Tibial artery (tissue), 4 donors: ENCODE data around the gene RPTOR.

Experiments
- DNase-seq, 2 donors: peaks; one replicate each; pipeline ENCODE4 v3.0.0-alpha.2; 2019
- H3K27ac ChIP-seq, 2 donors: fragments of 200-600 bp; sonication (generic) in 1 of 2; 1 replicate in 1 of 2; 2 replicates in 1 of 2; pipeline ENCODE4 v1.5.1; 2018 to 2019; ENCODE audit warnings: mild to moderate bottlenecking in 1 of 2
- H3K27me3 ChIP-seq, 2 donors: fragments of 200-600 bp; sonication (generic) in 1 of 2; one replicate each; pipeline versions ENCODE4 v1.5.1 to v1.6.0; 2016 to 2019
- H3K36me3 ChIP-seq, 3 donors: fragments of 200-600 bp; sonication (generic) in 2 of 3; one replicate each; pipeline ENCODE4 v1.5.1; 2016 to 2019; ENCODE audit warnings: mild to moderate bottlenecking in 2 of 3
- H3K4me1 ChIP-seq, 4 donors: fragments of 200-600 bp; sonication (generic) in 2 of 4; 1 replicate in 3 of 4; 2 replicates in 1 of 4; pipeline ENCODE4 v1.5.1; 2016 to 2019
- H3K4me3 ChIP-seq, 2 donors: fragments of 200-600 bp; sonication (generic) in 1 of 2; 1 replicate in 1 of 2; 2 replicates in 1 of 2; pipeline ENCODE4 v1.5.1; 2018 to 2019; ENCODE audit warnings: mild to moderate bottlenecking in 2 of 2
- H3K9me3 ChIP-seq, 3 donors: fragments of 200-600 bp; sonication (generic) in 1 of 3; one replicate each; pipeline ENCODE4 v1.5.1; 2016 to 2019
- intact Hi-C: fragments of 100-400 bp; cut with DNase I; formaldehyde crosslinking; loops from one replicate; pipeline ENCODE4 v1.15.0; 2023; ENCODE audit warnings: low total_unique reads
- TF ChIP-seq, protein P1 (sequence below), 2 experiments: fragments of 200-600 bp in 1 of 2; fragments of 450-650 bp in 1 of 2; IDR thresholded peaks; one replicate each; pipeline ENCODE4 v1.5.1; 2017 to 2019; ENCODE audit warnings: antibody characterized with exemption in 2 of 2, mild to moderate bottlenecking in 1 of 2, moderate library complexity in 1 of 2

Gene RPTOR

DNA sequence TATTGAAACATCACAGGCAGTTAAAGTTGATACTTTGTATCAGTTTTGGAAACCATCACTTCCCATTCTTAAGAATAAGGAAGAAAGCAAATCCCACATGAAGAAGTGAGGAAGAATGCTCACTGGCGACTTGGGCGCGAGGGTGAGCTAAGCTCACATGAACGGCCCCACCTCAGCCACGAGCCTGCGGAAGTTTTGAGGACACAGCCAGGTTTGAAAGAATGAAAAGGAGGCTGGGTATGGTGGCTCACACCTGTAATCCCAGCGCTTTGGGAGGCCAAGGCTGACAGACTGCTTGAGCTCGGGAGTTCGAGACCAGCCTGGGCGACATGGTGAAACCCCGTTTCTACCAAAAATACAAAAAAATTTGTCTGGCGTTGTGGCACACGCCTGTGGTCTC is 336.7 kb downstream of the RPTOR start:
- no peak for DNase-seq
- H3K9me3 ChIP-seq, result no peaks in the 10 kb centered on the region
- peaks cover 35 to 74% (median 37%) of the 10 kb centered on the region in 3 donors for H3K36me3 ChIP-seq
- TF ChIP-seq, protein P1, sequence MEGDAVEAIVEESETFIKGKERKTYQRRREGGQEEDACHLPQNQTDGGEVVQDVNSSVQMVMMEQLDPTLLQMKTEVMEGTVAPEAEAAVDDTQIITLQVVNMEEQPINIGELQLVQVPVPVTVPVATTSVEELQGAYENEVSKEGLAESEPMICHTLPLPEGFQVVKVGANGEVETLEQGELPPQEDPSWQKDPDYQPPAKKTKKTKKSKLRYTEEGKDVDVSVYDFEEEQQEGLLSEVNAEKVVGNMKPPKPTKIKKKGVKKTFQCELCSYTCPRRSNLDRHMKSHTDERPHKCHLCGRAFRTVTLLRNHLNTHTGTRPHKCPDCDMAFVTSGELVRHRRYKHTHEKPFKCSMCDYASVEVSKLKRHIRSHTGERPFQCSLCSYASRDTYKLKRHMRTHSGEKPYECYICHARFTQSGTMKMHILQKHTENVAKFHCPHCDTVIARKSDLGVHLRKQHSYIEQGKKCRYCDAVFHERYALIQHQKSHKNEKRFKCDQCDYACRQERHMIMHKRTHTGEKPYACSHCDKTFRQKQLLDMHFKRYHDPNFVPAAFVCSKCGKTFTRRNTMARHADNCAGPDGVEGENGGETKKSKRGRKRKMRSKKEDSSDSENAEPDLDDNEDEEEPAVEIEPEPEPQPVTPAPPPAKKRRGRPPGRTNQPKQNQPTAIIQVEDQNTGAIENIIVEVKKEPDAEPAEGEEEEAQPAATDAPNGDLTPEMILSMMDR (IDR thresholded peaks at IDR 0.05), result no peak
- H3K4me1 ChIP-seq, result no peaks in the 10 kb centered on the region
- no peak overlapping the region for H3K27ac ChIP-seq
- intact Hi-C loops, result no loop called here
- no peaks in the 10 kb centered on the region for H3K27me3 ChIP-seq
- H3K4me3 ChIP-seq, result no peak overlapping the region

DNA sequence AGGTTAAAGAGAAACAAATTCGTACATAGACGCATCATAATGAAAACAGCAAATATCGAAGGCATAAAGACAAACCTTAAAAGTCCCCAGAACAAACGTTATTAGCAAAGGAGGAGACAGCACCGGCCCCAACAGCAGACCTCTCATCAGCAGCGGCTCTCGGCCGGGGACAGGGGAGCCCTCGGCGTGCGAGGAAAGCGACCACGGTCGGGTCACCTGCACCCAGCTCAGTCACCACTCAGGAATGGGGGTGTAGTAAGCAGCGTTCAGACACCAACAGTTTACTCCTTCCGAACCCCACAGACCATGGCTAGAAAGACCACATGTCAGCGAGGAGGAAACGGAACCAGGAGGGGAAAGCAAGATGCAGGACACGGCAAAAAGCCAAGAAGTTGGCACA is 337.7 kb downstream of the RPTOR start:
- Histone ChIP-seq H3K9me3 (no peaks in the 10 kb centered on the region), H3K27me3 (no peaks in the 10 kb centered on the region), H3K27ac (no peak overlapping the region), H3K36me3 (peaks cover 37 to 82% (median 41%) of the 10 kb centered on the region in 3 donors), H3K4me3 (no peak overlapping the region), H3K4me1 (no peaks in the 10 kb centered on the region)
- no peak for DNase-seq
- intact Hi-C loops, result no loop called here
- TF ChIP-seq, protein P1 (IDR thresholded peaks at IDR 0.05), result no peak

DNA sequence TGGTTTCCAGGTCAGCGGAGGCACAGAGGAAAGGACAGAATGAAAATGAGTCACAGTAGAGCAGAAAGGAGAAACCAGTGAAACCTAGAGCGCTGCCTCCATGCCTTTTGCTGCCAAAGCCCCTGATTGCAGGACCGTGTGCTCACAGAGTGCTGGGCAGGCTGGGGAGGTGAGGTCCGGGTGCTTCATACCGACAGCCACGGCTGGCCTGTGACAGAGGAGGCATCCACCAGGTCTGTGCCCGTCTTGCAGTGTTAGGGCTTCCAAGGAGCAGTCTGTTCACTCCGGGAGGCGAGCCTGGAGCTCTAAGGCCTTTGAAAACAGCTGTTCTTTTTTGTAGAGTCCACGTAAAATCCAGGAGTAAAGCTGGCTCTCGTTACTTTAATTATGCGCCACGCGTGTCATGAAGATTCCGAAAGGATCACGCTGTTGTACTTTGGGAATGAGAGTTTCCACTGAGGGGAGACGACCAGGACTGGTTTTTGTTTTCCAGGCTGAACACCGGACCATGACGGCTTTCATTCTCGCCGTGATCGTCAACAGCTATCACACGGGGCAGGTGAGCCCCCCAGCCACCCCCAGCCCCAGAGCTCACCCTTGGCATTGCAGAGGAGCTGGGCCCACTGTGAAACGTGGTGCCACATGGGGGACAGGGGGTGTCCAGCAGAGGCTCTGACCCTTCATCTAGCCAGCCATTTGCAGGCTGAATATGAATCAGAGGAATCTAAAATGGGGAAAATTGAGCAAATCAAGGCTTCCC is 338.5 kb downstream of the RPTOR start:
- TF ChIP-seq, protein P1 (IDR thresholded peaks at IDR 0.05), result no peak
- Histone ChIP-seq H3K27me3 (no peaks in the 10 kb centered on the region), H3K4me1 (no peaks in the 10 kb centered on the region), H3K27ac (no peak overlapping the region), H3K36me3 (peaks cover 37 to 76% (median 43%) of the 10 kb centered on the region in 3 donors), H3K9me3 (no peaks in the 10 kb centered on the region), H3K4me3 (no peak overlapping the region)
- no peak for DNase-seq
- intact Hi-C loops, result no loop called here

DNA sequence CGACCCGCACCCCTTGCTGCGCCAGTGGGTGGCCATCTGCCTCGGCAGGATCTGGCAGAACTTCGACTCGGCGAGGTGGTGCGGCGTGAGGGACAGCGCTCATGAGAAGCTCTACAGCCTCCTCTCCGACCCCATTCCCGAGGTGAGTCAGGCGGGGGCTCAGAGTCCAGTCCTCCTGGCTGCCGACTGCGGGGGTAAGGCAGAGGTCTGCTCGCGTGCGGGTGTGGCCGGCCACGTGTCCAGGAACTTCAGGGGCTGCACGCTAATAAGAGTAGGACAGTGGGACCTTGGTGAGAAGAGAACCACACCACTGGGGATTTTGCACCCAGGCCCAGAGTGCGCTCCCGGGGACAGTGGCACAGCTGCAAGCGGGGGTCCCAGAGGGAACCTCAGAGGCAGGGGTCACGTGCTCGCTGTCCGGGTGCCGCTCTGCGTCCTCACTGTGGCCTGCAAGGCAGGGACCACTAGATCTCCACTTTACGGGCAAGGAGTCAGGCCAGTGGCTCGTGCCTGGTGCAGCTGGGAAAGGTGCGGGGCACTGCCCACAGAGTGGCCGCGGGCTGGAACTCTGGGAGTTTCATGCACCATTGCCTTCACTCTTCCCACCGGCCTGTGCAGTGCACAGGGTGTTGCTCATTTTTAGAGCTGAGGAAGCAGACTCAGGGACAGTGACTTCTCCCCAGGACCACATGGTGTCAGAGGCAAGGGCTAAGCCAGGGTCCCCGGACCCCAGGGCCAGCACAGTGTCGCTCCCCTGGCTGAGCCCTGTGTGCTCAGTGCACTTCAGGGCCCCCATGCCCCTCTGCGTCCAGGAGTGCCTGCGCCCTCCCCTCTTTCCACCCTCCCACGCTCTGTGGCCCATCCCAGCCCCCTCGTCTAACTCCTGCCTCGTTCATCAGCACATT is 339.4 kb downstream of the RPTOR start:
- H3K27ac ChIP-seq, result no peak overlapping the region
- no peaks in the 10 kb centered on the region for H3K9me3 ChIP-seq
- H3K4me1 ChIP-seq, result no peaks in the 10 kb centered on the region
- peaks cover 37 to 85% (median 48%) of the 10 kb centered on the region in 3 donors for H3K36me3 ChIP-seq
- intact Hi-C loops, result no loop called here
- TF ChIP-seq, protein P1 (IDR thresholded peaks at IDR 0.05), result no peak
- H3K27me3 ChIP-seq, result no peaks in the 10 kb centered on the region
- no peak overlapping the region for H3K4me3 ChIP-seq
- no peak for DNase-seq

DNA sequence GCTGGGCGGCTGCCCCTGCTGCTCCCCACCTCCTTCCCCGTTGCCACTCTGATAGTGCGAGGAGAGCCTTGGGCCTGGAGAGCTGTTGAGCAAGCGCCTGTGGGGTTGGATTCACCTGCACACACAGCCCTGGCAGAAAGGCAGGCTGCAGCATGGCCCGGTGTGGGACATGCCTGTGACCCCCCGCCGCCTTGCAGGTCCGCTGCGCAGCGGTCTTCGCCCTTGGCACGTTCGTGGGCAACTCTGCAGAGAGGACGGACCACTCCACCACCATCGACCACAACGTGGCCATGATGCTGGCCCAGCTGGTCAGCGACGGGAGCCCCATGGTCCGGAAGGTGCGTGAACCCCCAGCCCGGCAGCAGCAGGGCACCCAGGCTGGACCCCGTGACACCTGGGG is 340.2 kb downstream of the RPTOR start:
- intact Hi-C loops, result no loop called here
- Histone ChIP-seq H3K27ac (no peak overlapping the region), H3K9me3 (no peaks in the 10 kb centered on the region), H3K36me3 (peaks cover 37 to 88% (median 51%) of the 10 kb centered on the region in 3 donors), H3K4me3 (no peak overlapping the region), H3K4me1 (no peaks in the 10 kb centered on the region), H3K27me3 (no peaks in the 10 kb centered on the region)
- TF ChIP-seq, protein P1 (IDR thresholded peaks at IDR 0.05), result no peak
- DNase-seq, result no peak
